ENCODE measurements around the gene CATSPERE.

- no peak for TF ChIP-seq POLR2A (IDR thresholded peaks at IDR 0.05; ENCODE audit: low read length)
- no peak for TF ChIP-seq GATA1 (IDR thresholded peaks at IDR 0.05; ENCODE audit: low read depth, low read length)
Observed at GRCh38 chr1:244444854-244445253, 16.2 kb upstream of the CATSPERE start.

Measured in erythroblast (primary cell).